ENCODE results near the gene PRMT3.

Gene PRMT3

GRCh38 chr11:20522536-20522935 lies 135.0 kb downstream of the PRMT3 start:
- TF ChIP-seq, protein P1, sequence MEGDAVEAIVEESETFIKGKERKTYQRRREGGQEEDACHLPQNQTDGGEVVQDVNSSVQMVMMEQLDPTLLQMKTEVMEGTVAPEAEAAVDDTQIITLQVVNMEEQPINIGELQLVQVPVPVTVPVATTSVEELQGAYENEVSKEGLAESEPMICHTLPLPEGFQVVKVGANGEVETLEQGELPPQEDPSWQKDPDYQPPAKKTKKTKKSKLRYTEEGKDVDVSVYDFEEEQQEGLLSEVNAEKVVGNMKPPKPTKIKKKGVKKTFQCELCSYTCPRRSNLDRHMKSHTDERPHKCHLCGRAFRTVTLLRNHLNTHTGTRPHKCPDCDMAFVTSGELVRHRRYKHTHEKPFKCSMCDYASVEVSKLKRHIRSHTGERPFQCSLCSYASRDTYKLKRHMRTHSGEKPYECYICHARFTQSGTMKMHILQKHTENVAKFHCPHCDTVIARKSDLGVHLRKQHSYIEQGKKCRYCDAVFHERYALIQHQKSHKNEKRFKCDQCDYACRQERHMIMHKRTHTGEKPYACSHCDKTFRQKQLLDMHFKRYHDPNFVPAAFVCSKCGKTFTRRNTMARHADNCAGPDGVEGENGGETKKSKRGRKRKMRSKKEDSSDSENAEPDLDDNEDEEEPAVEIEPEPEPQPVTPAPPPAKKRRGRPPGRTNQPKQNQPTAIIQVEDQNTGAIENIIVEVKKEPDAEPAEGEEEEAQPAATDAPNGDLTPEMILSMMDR (IDR thresholded peaks at IDR 0.05): no peak
- H3K27me3 Mint-ChIP-seq (ENCODE audit: low read depth, poor library complexity): no peaks in the 10 kb centered on the region
- no peak for DNase-seq
- no peaks in the 10 kb centered on the region for H3K4me1 Mint-ChIP-seq
- no peaks in the 10 kb centered on the region for H3K36me3 Mint-ChIP-seq (ENCODE audit: low read depth)
- no peaks in the 10 kb centered on the region for H3K9me3 Mint-ChIP-seq
- H3K4me3 Mint-ChIP-seq: no peak overlapping the region
- peak overlapping the region; percentile 16 for H3K27ac Mint-ChIP-seq

GRCh38 chr11:20529757-20530156 lies 142.2 kb downstream of the PRMT3 start:
- DNase-seq: no peak
- TF ChIP-seq, protein P1 (IDR thresholded peaks at IDR 0.05): no peak
- Mint-ChIP-seq H3K9me3 (no peaks in the 10 kb centered on the region), H3K4me3 (no peak overlapping the region), H3K36me3 (ENCODE audit: low read depth) (no peaks in the 10 kb centered on the region), H3K27ac (no peak overlapping the region), H3K4me1 (peaks cover 13% of the 10 kb centered on the region), H3K27me3 (ENCODE audit: low read depth, poor library complexity) (no peaks in the 10 kb centered on the region)

DNA sequence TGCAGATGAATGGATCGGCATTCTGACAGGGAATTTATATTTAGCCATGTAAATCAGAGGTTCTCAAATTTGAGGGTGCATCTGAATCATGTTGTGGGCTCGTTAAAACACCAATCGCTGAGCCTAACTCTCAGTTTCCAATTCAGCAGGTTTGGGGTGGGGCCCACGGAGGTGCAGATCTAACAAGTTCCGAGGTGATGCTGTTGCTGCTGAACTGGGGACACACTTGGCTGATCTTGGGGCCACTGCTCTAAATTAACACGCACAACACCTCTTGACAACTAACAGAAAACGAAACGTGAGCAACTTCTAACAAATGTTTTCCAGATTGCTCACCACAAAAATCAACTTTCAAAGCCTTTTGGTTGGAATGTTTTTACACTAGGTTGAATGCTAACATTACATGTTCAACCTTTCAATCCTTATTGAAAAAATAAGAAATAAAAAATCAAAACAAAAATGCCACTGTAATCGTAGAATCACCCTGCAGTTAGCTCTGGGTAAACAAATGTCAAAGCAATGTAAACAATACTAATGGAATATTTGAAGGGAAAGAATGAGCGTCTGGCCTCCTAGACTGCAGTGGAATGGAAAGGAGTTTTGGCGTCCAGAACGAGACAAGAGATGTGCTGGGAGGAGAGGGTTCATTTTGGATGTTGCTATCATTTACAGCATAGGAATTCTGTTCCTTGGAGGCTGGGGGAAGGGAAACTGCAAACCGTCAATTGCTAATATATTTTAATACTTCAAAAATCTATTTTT lies 143.6 kb downstream of the PRMT3 start:
- Mint-ChIP-seq H3K4me1 (peaks cover 13% of the 10 kb centered on the region), H3K9me3 (no peaks in the 10 kb centered on the region), H3K27ac (peak overlapping the region; percentile 68), H3K4me3 (no peak overlapping the region), H3K36me3 (ENCODE audit: low read depth) (no peaks in the 10 kb centered on the region), H3K27me3 (ENCODE audit: low read depth, poor library complexity) (no peaks in the 10 kb centered on the region)
- no peak for DNase-seq
- TF ChIP-seq, protein P1 (IDR thresholded peaks at IDR 0.05): no peak

- Mint-ChIP-seq H3K36me3 (ENCODE audit: low read depth) (peaks cover 4% of the 10 kb centered on the region), H3K27ac (no peak overlapping the region), H3K9me3 (peaks cover 18% of the 10 kb centered on the region), H3K27me3 (ENCODE audit: low read depth, poor library complexity) (no peaks in the 10 kb centered on the region), H3K4me3 (no peak overlapping the region), H3K4me1 (peaks cover 13% of the 10 kb centered on the region)
- DNase-seq: no peak
- TF ChIP-seq, protein P1 (IDR thresholded peaks at IDR 0.05): no peak
Measured at GRCh38 chr11:20535271-20535881, 147.9 kb downstream of the PRMT3 start.

- peaks cover 4% of the 10 kb centered on the region for H3K4me1 Mint-ChIP-seq
- no peak for DNase-seq
- H3K36me3 Mint-ChIP-seq (ENCODE audit: low read depth): peaks cover 4% of the 10 kb centered on the region
- no peak overlapping the region for H3K27ac Mint-ChIP-seq
- TF ChIP-seq, protein P1 (IDR thresholded peaks at IDR 0.05): no peak
- no peak overlapping the region for H3K4me3 Mint-ChIP-seq
- peaks cover 18% of the 10 kb centered on the region for H3K9me3 Mint-ChIP-seq
- H3K27me3 Mint-ChIP-seq (ENCODE audit: low read depth, poor library complexity): no peaks in the 10 kb centered on the region
Measured at GRCh38 chr11:20536365-20536764, 148.8 kb downstream of the PRMT3 start.

- TF ChIP-seq, protein P1 (IDR thresholded peaks at IDR 0.05): no peak
- H3K4me3 Mint-ChIP-seq: no peak overlapping the region
- H3K9me3 Mint-ChIP-seq: peaks cover 18% of the 10 kb centered on the region
- no peaks in the 10 kb centered on the region for H3K27me3 Mint-ChIP-seq (ENCODE audit: low read depth, poor library complexity)
- H3K36me3 Mint-ChIP-seq (ENCODE audit: low read depth): peaks cover 4% of the 10 kb centered on the region
- peaks cover 3% of the 10 kb centered on the region for H3K4me1 Mint-ChIP-seq
- DNase-seq: no peak
- H3K27ac Mint-ChIP-seq: no peak overlapping the region
Measured at GRCh38 chr11:20536784-20537183, 149.3 kb downstream of the PRMT3 start.
